HG03354 (cell line): Measurements from ENCODE around the gene CCNB2.
"Not testable (repeated sequence)": the region's sequence is repeated elsewhere in the genome, so short reads cannot be mapped to it uniquely, and the experiment has no call there.

Source experiments
- ATAC-seq: cut with Tn5 transposase; IDR thresholded peaks from one replicate; pipeline ENCODE4 v1.9.1; 2021; ENCODE audit warnings: mild to moderate bottlenecking; ENCODE audit not compliant: unreplicated experiment, poor library complexity, severe bottlenecking

Gene CCNB2

DNA sequence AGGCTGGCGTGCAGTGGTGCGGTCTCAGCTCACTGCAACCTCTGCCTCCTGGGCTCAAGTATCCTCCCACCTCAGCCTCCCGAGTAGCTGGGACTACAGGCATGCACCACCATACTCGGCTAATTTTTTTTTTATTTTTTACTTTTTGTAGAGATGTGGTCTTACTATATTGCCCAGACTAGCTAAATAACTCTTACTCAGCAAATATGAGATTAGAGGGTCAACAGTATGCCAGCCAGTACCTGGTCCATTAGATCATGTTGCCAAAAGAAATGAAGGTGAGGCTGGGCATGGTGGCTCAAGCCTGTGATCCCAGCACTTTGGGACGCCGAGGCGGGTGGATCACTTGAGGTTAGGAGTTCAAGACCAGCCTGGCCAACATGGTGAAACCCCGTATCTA is 57.1 kb downstream of the CCNB2 start:
- not testable (repeated sequence) for ATAC-seq

GRCh38 chr15:59165726-59166125 is 60.8 kb downstream of the CCNB2 start:
- ATAC-seq = no peak

DNA sequence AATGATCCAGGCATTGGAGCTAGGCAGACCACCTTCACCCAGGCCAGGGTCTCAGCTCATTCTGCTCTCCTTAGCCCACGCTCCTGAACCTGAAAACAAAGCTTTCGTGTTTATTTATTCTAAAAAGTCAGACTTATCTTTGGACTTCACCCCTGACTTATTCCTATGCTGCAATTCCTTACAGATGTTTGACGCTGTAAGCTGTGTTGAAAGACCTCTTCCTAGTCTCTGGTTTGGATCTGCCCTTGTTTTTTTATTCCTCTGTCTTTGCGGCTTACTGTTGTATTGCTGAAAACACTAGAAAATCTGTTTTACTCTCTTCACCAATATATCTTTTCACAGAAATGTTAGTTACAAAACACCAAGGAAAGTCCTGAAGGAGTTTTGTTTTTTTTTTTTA is 61.2 kb downstream of the CCNB2 start:
- no peak for ATAC-seq

GRCh38 chr15:59166601-59167265 is 61.8 kb downstream of the CCNB2 start:
- ATAC-seq = no peak

- no peak for ATAC-seq
These were observed 63.6 kb downstream of the CCNB2 start for GRCh38 chr15:59168536-59168935.

GRCh38 chr15:59169251-59169708 is 64.3 kb downstream of the CCNB2 start:
- ATAC-seq = no peak

DNA sequence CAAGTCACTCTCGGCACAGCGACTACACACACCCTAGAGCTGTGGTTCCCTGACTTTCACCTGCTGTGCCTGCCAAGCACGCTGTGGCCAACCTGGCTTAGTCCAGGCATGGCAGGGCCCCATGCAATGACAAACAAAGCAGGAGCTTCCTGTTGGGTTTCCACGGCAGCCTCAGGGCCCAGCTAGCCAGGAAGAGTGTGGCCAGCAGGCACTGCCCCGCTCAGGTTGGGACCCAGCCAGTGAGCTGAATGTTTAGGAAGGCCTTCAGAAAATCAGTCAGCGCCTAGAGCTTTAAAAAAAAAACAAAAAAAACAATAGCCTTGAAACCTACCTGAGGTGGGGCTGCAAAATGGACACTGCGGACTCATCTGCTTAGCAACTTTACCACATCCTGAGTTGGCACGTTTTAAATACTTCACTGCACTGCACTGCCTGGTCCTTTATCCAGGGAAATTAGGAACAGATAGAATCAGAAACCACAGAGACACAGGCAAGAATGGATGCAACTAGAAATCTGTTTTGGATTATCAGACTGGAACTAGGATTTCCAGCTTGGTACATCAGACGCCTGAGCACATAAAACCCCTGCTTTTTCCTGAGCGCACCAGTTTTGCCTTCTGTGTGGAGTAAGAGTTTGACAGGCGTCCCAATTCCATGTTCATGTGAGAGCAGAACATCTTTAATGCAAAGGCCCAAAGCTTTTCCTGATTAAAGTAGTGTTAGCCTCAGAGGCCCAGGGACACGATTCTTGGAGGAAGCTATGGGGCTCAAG is 65.5 kb downstream of the CCNB2 start:
- no peak for ATAC-seq

- ATAC-seq = no peak
These were observed 66.1 kb downstream of the CCNB2 start for GRCh38 chr15:59171067-59171397.

GRCh38 chr15:59172289-59172901 is 67.4 kb downstream of the CCNB2 start:
- no peak for ATAC-seq

DNA sequence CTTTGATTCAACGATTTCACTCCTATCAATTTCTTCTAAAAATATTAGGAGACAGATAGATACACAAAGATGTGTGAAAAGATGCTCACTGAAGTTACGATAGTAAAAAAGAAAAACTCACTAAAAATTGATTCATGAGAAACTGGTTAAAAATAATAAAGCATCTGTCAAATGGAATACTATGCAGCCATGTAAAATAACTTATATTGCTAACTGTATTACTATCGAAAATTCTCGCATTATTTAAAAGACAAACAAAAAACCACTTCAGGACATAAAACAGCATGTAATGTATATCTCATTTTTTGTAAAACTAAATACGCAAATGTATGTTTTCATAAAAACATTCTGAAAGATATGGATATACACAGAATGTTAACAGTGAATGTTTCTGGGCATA is 68.2 kb downstream of the CCNB2 start:
- no peak for ATAC-seq

GRCh38 chr15:59174151-59174834 is 69.3 kb downstream of the CCNB2 start:
- no peak for ATAC-seq
